Suprapubic skin (tissue), 4 donors: ENCODE data around the gene WTIP. TPM values are rescaled to one million over a fixed set of nuclear protein-coding genes. Genes with fewer than 3 reads are reported as not detected.
"Not testable (repeated sequence)": the region's sequence is repeated elsewhere in the genome, so short reads cannot be mapped to it uniquely, and the experiment has no call there.

Experiments
- DNase-seq, 2 donors: peaks; one replicate each; pipeline ENCODE4 v3.0.0-alpha.2; 2019; ENCODE audit warnings: low spot score in 2 of 2
- H3K27ac ChIP-seq: fragments of 200-600 bp; sonication (generic); one replicate; pipeline ENCODE4 v1.5.1; 2019
- H3K27me3 ChIP-seq: fragments of 200-600 bp; sonication (generic); one replicate; pipeline ENCODE4 v1.5.1; 2019
- H3K36me3 ChIP-seq: fragments of 200-600 bp; sonication (generic); one replicate; pipeline ENCODE4 v1.5.1; 2019
- H3K4me1 ChIP-seq: fragments of 200-600 bp; sonication (generic); one replicate; pipeline ENCODE4 v1.5.1; 2019
- H3K4me3 ChIP-seq: fragments of 200-600 bp; sonication (generic); one replicate; pipeline ENCODE4 v1.5.1; 2019; ENCODE audit warnings: mild to moderate bottlenecking
- H3K9me3 ChIP-seq: fragments of 200-600 bp; sonication (generic); one replicate; pipeline ENCODE4 v1.5.1; 2019
- CTCF ChIP-seq, 2 donors: fragments of 200-600 bp in 1 of 2; fragments of 450-650 bp in 1 of 2; sonication (generic) in 1 of 2; IDR thresholded peaks; one replicate each; pipeline ENCODE4 v1.5.1; 2016 to 2019; ENCODE audit warnings: antibody characterized with exemption in 2 of 2, mild to moderate bottlenecking in 1 of 2, moderate library complexity in 1 of 2
- EP300 ChIP-seq: sonication (generic); formaldehyde crosslinking; IDR thresholded peaks from one replicate; pipeline ENCODE4 v1.6.1; 2017; ENCODE audit warnings: antibody characterized with exemption
- POLR2A ChIP-seq, 2 donors: fragments of 450-650 bp; IDR thresholded peaks; one replicate each; pipeline ENCODE4 v1.6.1; 2017; ENCODE audit warnings: antibody characterized with exemption in 2 of 2, mild to moderate bottlenecking in 2 of 2, moderate library complexity in 2 of 2
- POLR2AphosphoS5 ChIP-seq, 3 donors: sonication (generic); formaldehyde crosslinking; IDR thresholded peaks; one replicate each; pipeline ENCODE4 v1.6.1; 2017; ENCODE audit warnings: antibody characterized with exemption in 3 of 3
- WGBS: methylation state at CpG from one replicate; pipeline ENCODE4 v1.1.5; 2018; 5-methylcytosine and 5-hydroxymethylcytosine counted together
- total RNA-seq, 4 donors: library from RNA; depleted of rRNA; stranded (reverse); fragments of >200 nt; gene quantifications; one replicate each; pipeline ENCODE4 v1.1.0, GENCODE V29; 2016

WTIP gene
- total RNA-seq, 4 donors from 2014 or later, result 8.7 to 15.7 (median 12.5) TPM

- H3K4me1 ChIP-seq, result peaks cover 17% of the 10 kb centered on the region
- H3K4me3 ChIP-seq, result no peak overlapping the region
- no peaks in the 10 kb centered on the region for H3K27me3 ChIP-seq
- H3K9me3 ChIP-seq, result no peaks in the 10 kb centered on the region
- H3K27ac ChIP-seq, result no peak overlapping the region
- no peaks in the 10 kb centered on the region for H3K36me3 ChIP-seq
- DNase-seq, result peak in 1 of 2 donors; percentile 75
- 74% methylated on average over 7 of the region's 9 CpGs for WGBS
- no peak for TF ChIP-seq EP300
- TF ChIP-seq POLR2AphosphoS5 (IDR thresholded peaks at IDR 0.05), result no peak
- TF ChIP-seq POLR2A (IDR thresholded peaks at IDR 0.05), result no peak
- TF ChIP-seq CTCF (IDR thresholded peaks at IDR 0.05), result no peak
Observed at GRCh38 chr19:34504809-34505291, 23.3 kb downstream of the WTIP start.

DNA sequence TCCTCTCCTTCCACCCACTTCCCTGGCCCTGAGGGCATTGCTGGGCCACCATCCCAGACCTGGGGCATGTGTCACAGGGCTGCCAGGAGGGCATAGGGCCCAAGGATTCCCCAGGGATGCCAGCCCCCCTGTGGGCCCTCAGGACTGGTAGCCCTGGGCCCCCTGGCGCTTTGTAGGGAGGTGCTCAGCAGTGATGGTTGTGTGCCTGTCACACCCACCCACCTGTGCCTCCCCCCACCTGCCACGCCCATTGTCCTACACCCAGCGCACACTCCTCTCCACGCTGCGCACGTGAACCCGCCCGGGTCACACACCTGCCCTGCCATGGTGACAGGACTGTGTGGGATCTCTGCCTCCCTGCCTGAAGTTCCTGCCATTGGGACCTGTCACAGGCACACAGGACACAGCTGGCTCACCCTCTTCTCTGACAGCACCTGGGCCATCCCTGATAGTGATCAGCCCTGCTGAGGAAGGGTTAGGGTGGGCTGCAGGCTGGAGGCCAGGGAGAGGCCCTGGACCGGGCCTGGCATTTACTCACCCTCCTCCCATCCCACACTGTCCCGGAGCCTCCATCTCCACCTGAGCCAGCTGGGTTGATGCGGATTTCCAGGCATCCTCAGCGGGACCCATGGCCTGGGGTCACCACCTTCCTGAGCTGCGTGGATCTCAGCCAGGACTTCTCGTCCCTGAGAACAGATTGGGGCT, 23.9 kb downstream of the WTIP start:
- H3K4me3 ChIP-seq, result no peak overlapping the region
- no peaks in the 10 kb centered on the region for H3K27me3 ChIP-seq
- WGBS, result 86% methylated on average over 12 of the region's 14 CpGs
- H3K9me3 ChIP-seq, result no peaks in the 10 kb centered on the region
- peak in 1 of 2 donors; percentile 52 for DNase-seq
- no peak overlapping the region for H3K27ac ChIP-seq
- TF ChIP-seq EP300, result no peak
- TF ChIP-seq POLR2AphosphoS5 (IDR thresholded peaks at IDR 0.05), result no peak
- no peak for TF ChIP-seq POLR2A (IDR thresholded peaks at IDR 0.05)
- TF ChIP-seq CTCF (IDR thresholded peaks at IDR 0.05), result no peak
- H3K4me1 ChIP-seq, result peaks cover 15% of the 10 kb centered on the region
- H3K36me3 ChIP-seq, result no peaks in the 10 kb centered on the region

GRCh38 chr19:34506026-34506370, 24.4 kb downstream of the WTIP start:
- Histone ChIP-seq H3K27me3 (no peaks in the 10 kb centered on the region), H3K4me1 (peaks cover 10% of the 10 kb centered on the region), H3K36me3 (no peaks in the 10 kb centered on the region), H3K9me3 (no peaks in the 10 kb centered on the region), H3K4me3 (no peak overlapping the region), H3K27ac (no peak overlapping the region)
- no peak for DNase-seq
- 72% methylated on average over 6 of the region's 8 CpGs for WGBS
- TF ChIP-seq POLR2A (IDR thresholded peaks at IDR 0.05) (no peak), POLR2AphosphoS5 (IDR thresholded peaks at IDR 0.05) (no peak), EP300 (no peak), CTCF (IDR thresholded peaks at IDR 0.05) (no peak)

GRCh38 chr19:34507414-34508067, 26.0 kb downstream of the WTIP start:
- H3K27ac ChIP-seq, result no peak overlapping the region
- no peaks in the 10 kb centered on the region for H3K27me3 ChIP-seq
- TF ChIP-seq EP300 (no peak), POLR2AphosphoS5 (IDR thresholded peaks at IDR 0.05) (no peak), POLR2A (IDR thresholded peaks at IDR 0.05) (no peak), CTCF (IDR thresholded peaks at IDR 0.05) (no peak)
- 71% methylated on average over 4 of the region's 4 CpGs for WGBS
- H3K36me3 ChIP-seq, result no peaks in the 10 kb centered on the region
- H3K4me1 ChIP-seq, result peaks cover 1% of the 10 kb centered on the region
- H3K9me3 ChIP-seq, result no peaks in the 10 kb centered on the region
- DNase-seq, result peak in 1 of 2 donors; percentile 58
- no peak overlapping the region for H3K4me3 ChIP-seq

- Histone ChIP-seq H3K36me3 (no peaks in the 10 kb centered on the region), H3K27ac (no peak overlapping the region)
- 49% methylated on average over 9 of the region's 9 CpGs for WGBS
Observed at GRCh38 chr19:34508540-34508939, 27.0 kb downstream of the WTIP start.

GRCh38 chr19:34510904-34511303, 29.3 kb downstream of the WTIP start:
- H3K9me3 ChIP-seq, DNase-seq, H3K36me3 ChIP-seq, H3K27me3 ChIP-seq, H3K27ac ChIP-seq, H3K4me3 ChIP-seq, H3K4me1 ChIP-seq: not testable (repeated sequence)
- WGBS, result 77% methylated on average over 5 of the region's 5 CpGs

More at GRCh38 chr19:34508540-34508939, 27.0 kb downstream of the WTIP start:
- no peaks in the 10 kb centered on the region for H3K27me3 ChIP-seq
- H3K4me3 ChIP-seq, result no peak overlapping the region
- H3K9me3 ChIP-seq, result no peaks in the 10 kb centered on the region
- H3K4me1 ChIP-seq, result no peaks in the 10 kb centered on the region
- no peak for TF ChIP-seq EP300
- no peak for TF ChIP-seq POLR2AphosphoS5 (IDR thresholded peaks at IDR 0.05)
- TF ChIP-seq POLR2A (IDR thresholded peaks at IDR 0.05), result no peak
- no peak for TF ChIP-seq CTCF (IDR thresholded peaks at IDR 0.05)
- DNase-seq, result no peak
